Measurements from ENCODE around the gene KLK4. TPM values are rescaled to one million over a fixed set of nuclear protein-coding genes. Genes with fewer than 3 reads are reported as not detected.

KLK4 gene, protein sequence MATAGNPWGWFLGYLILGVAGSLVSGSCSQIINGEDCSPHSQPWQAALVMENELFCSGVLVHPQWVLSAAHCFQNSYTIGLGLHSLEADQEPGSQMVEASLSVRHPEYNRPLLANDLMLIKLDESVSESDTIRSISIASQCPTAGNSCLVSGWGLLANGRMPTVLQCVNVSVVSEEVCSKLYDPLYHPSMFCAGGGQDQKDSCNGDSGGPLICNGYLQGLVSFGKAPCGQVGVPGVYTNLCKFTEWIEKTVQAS
- not detected in 2 replicates for total RNA-seq

DNA sequence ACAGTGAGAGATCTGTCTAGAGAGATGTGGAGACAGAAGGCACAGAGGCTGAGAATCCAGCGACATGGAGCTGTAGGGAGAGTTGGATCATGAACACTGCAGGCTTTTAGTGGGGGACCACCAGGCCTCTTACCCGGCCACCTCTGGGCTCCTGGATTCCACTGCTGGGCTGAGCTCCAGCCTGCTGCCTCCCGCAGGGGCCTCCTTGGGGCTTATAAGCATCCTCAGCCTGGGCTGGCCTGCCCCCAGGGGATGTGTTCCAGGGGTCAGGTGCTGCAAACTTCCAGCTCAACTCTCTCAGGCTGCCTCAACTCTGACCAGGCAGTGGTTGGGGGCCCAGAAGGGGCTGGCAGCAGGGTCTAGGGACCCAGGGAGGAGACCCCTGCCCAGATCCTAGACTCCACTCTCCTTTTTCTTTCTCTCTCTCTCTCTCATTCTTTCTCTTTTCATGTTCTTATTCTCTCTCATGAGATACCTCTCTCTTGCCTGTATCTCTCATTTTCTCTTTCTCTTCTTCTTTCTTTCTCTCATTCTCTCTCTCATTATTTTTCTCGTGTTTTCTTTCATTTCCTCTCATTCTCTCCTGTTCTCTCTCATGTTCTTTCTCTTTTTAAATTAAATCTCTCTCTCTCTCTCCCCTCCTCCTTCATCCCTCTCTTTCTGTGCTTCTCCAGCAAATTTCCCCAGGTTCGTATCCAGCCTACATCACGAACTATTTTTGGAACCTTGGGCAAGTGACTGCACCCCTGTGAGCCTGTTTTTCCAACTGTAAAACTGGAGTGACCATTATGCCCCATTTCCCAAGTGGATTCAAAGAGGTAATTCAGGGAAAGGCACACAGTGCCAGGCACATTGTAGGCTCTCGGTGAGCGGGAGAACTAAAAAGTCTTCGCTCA is at the start of gene KLK4:
KLK4 (minus strand) TSS at position 190 of the 896 bp plus-strand sequence. CDS start 657 bp downstream, outside the sequence.

DNA sequence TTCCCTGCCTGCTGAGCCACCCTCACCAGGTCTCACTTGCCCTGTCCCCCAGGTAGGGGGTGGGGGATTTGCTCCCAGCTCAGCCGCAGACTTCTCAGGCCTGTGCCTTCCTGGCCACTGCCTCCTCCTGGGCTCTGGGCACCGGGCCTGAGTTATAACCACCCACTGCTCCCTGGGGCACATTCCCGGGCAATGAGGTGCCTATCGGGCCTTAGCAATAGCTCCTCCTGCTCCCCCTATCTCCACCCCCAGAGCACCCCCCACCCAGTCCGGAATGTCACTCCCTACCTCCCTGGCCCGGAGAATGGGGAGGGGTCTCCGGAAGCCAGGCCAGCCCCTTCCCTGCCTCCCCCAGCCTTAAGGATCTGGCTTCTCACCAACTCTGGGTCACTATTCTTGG is 41.7 kb upstream of the KLK4 start, which contains the start of gene KLK5:
KLK5 (minus strand) TSS at position 129 of the 400 bp plus-strand sequence. CDS start 381 bp downstream, outside the sequence.

DNA sequence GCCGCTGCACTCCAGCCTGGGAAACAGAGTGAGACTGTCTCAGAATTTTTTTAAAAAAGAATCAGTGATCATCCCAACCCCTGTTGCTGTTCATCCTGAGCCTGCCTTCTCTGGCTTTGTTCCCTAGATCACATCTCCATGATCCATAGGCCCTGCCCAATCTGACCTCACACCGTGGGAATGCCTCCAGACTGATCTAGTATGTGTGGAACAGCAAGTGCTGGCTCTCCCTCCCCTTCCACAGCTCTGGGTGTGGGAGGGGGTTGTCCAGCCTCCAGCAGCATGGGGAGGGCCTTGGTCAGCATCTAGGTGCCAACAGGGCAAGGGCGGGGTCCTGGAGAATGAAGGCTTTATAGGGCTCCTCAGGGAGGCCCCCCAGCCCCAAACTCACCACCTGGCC is 38.1 kb downstream of the KLK4 start, which contains the start of gene KLK2:
KLK2 (plus strand) TSS at position 384 of the 400 bp plus-strand sequence. CDS start 35 bp downstream, outside the sequence.

Other genes starting within 250 kb of the KLK4 start
- gene SHANK1, start 191.6 kb downstream of the KLK4 start, total RNA-seq, result 0.13 and 0.30 TPM in 2 replicates
- 11.5 and 19.5 TPM in 2 replicates for gene CLEC11A, start 188.0 kb downstream of the KLK4 start, total RNA-seq
- gene GPR32, start 140.9 kb downstream of the KLK4 start, total RNA-seq, result not detected in 2 replicates
- gene ACP4, start 121.0 kb downstream of the KLK4 start, total RNA-seq, result not detected in 2 replicates
- not detected in 2 replicates for gene KLK1, start 87.6 kb downstream of the KLK4 start, total RNA-seq
- gene KLK15, start 77.8 kb downstream of the KLK4 start, total RNA-seq, result not detected in 2 replicates
- gene KLK3, start 56.5 kb downstream of the KLK4 start, total RNA-seq, result not detected in 2 replicates
- not detected in 2 replicates for gene KLK2, start 38.0 kb downstream of the KLK4 start, total RNA-seq
- gene KLK5, start 41.6 kb upstream of the KLK4 start, total RNA-seq, result not detected in 2 replicates
- not detected in 2 replicates for gene KLK6, start 58.2 kb upstream of the KLK4 start, total RNA-seq
- gene KLK7, start 72.5 kb upstream of the KLK4 start, total RNA-seq, result not detected in 2 replicates
- gene KLK8, start 90.2 kb upstream of the KLK4 start, total RNA-seq, result not detected in 2 replicates
- gene KLK10, start 108.3 kb upstream of the KLK4 start, total RNA-seq, result not detected in 2 replicates
- not detected in 2 replicates for gene KLK11, start 115.2 kb upstream of the KLK4 start, total RNA-seq
- gene KLK12, start 123.6 kb upstream of the KLK4 start, total RNA-seq, result not detected in 2 replicates
- gene KLK13, start 153.7 kb upstream of the KLK4 start, total RNA-seq, result not detected in 2 replicates
- gene KLK14, start 171.5 kb upstream of the KLK4 start, total RNA-seq, result not detected in 2 replicates
- gene CTU1, start 197.0 kb upstream of the KLK4 start, total RNA-seq, result 12.1 and 14.8 TPM in 2 replicates
- gene SIGLEC9, start 213.5 kb upstream of the KLK4 start, total RNA-seq, result not detected in 2 replicates
- not detected in 2 replicates for gene SIGLEC7, start 230.9 kb upstream of the KLK4 start, total RNA-seq

All from mammary microvascular endothelial cell (primary cell).